ENCODE data around the gene NUCKS1. TPM values are rescaled to one million over a fixed set of nuclear protein-coding genes. Genes with fewer than 3 reads are reported as not detected.

NUCKS1 gene
- total and polyA plus RNA-seq, 2 of the 8 experiments (the other 6 are each of a cell fraction or from before 2014, with no cell fraction given) = 126 to 461 TPM

- no peak for TF ChIP-seq ZNF274 (IDR thresholded peaks at IDR 0.05; ENCODE audit: borderline replicate concordance, extremely low read depth, low read length)
- no peak for TF ChIP-seq JUN (IDR thresholded peaks at IDR 0.05; ENCODE audit: low read depth, low read length)
- no peak for TF ChIP-seq RBBP5 (IDR thresholded peaks at IDR 0.05; ENCODE audit: borderline replicate concordance, low read depth, low read length)
- no peak for TF ChIP-seq GTF2F1 (IDR thresholded peaks at IDR 0.05; ENCODE audit: borderline replicate concordance, low read depth, low read length)
- TF ChIP-seq CREB1 (IDR thresholded peaks at IDR 0.05) = no peak
- no peak for TF ChIP-seq EZH2 (IDR thresholded peaks at IDR 0.05; ENCODE audit: low read depth, low read length, severe bottlenecking)
- TF ChIP-seq TCF12 (IDR thresholded peaks at IDR 0.05; ENCODE audit: low read depth, low read length) = no peak
- no peak for TF ChIP-seq SUZ12 (IDR thresholded peaks at IDR 0.05; ENCODE audit: low read length)
Observed at GRCh38 chr1:205787287-205787916, 37.4 kb upstream of the NUCKS1 start (continued).

Data from H1 (cell line).